H1 (cell line): ENCODE results near the gene TAS2R3. TPM values are rescaled to one million over a fixed set of nuclear protein-coding genes. Genes with fewer than 3 reads are reported as not detected.

Experiments used
- JUN ChIP-seq: IDR thresholded peaks from 2 replicates; pipeline ENCODE4 v1.6.1; 2011; ENCODE audit warnings: low read depth, mild to moderate bottlenecking, improper control_type of control experiment, low read length
- NANOG ChIP-seq: IDR thresholded peaks from 2 replicates; pipeline ENCODE4 v1.6.1; 2011; ENCODE audit warnings: low read length, low read depth, mild to moderate bottlenecking, inconsistent platforms; ENCODE audit not compliant: insufficient read depth, poor library complexity, severe bottlenecking
- NRF1 ChIP-seq: IDR thresholded peaks from 2 replicates; pipeline ENCODE4 v1.6.1; 2011; ENCODE audit warnings: mild to moderate bottlenecking, low read depth, low read length, improper control_type of control experiment
- polyA plus RNA-seq, 7 experiments: library from polyadenylated mRNA; depleted of rRNA in 3 of 7; stranded (reverse) in 5 of 7; unstranded in 2 of 7; fragments of >200 nt in 5 of 7; fragments of 200-250 nt in 2 of 7; gene quantifications; 1 replicate in 5 of 7; 2 replicates in 1 of 7; 4 replicates in 1 of 7; pipeline versions ENCODE4 v1.2.1 to v1.2.3, GENCODE V29; 2011 to 2013; ENCODE audit warnings: missing spikeins in 2 of 7, mixed read lengths in 2 of 7
- total RNA-seq: library from RNA; stranded (reverse); fragmentation: NEBNext Ultra II Directional; extraction: Animal tissue kit (Norgen Biotek cat#: 25700); gene quantifications from 2 replicates; pipeline ENCODE4 v1.2.1, GENCODE V29; 2021
- TF ChIP-seq, protein P1 (sequence below), 3 experiments: IDR thresholded peaks; 1 replicate in 2 of 3; 2 replicates in 1 of 3; pipeline versions ENCODE4 v1.5.1 to v1.6.1; 2011; ENCODE audit warnings: low read length in 3 of 3, mild to moderate bottlenecking in 3 of 3, inconsistent platforms in 2 of 3, low read depth in 1 of 3, moderate library complexity in 1 of 3; ENCODE audit not compliant: insufficient read depth in 1 of 3; ENCODE audit errors: control extremely low read depth in 1 of 3

TAS2R3 gene
- total and polyA plus RNA-seq, 2 of the 8 experiments (the other 6 are each of a cell fraction or from before 2014, with no cell fraction given): 0.48 to 0.99 TPM

DNA sequence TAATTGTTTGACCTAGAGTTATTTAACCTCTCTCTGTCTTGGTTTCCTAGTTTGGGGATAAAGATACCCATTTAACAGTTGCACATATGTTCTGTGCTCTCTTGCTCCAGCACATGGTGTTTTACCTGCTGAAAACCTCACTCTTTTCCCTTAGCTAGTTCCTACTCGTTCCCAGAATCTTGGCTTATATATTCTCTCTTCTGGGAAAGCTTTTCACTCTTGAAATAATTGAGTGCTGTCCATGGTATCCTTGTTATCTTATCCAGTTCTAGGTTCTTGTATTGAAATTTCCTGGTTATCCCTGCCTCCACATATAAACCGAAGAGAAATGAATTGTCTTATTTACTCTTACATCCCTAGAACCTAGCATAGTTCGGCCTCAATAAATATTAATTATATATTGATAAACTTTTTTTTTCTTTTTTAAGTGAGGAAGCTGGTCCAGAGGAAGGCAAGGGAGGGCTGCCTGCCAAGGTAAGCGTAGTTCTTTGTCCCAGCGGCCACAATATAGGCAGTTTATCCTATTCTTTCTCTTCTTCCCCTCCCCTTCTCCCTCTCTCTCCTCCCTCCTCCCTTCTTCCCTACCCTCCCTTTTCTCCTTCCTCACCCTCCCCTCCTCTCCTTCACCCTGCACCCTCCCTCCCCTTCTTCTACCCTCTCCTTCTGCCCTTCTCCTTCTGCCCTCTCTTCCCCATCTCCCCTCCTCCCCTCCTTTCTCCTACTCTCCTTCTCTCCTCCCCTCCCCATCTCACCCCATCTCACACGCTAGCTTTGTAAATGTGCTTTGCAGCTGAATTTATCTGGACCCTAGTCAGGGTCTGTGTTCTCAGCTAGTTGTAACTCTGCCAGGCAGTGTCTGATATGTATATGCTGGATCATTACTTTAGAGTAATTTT is 47.9 kb upstream of the TAS2R3 start (continued):
- TF ChIP-seq NRF1 (no peak), JUN (no peak), NANOG (no peak)
- TF ChIP-seq, protein P1, sequence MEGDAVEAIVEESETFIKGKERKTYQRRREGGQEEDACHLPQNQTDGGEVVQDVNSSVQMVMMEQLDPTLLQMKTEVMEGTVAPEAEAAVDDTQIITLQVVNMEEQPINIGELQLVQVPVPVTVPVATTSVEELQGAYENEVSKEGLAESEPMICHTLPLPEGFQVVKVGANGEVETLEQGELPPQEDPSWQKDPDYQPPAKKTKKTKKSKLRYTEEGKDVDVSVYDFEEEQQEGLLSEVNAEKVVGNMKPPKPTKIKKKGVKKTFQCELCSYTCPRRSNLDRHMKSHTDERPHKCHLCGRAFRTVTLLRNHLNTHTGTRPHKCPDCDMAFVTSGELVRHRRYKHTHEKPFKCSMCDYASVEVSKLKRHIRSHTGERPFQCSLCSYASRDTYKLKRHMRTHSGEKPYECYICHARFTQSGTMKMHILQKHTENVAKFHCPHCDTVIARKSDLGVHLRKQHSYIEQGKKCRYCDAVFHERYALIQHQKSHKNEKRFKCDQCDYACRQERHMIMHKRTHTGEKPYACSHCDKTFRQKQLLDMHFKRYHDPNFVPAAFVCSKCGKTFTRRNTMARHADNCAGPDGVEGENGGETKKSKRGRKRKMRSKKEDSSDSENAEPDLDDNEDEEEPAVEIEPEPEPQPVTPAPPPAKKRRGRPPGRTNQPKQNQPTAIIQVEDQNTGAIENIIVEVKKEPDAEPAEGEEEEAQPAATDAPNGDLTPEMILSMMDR (IDR thresholded peaks at IDR 0.05; ENCODE audit: control extremely low read depth in 1 of 3, insufficient read depth in 1 of 3, low read depth in 1 of 3, low read length in 3 of 3): no peak
- TF ChIP-seq, all 59 proteins: peak for 0
